Limb (tissue), 2 donors: ENCODE data around the gene RANBP3.
"Not testable (repeated sequence)": the region's sequence is repeated elsewhere in the genome, so short reads cannot be mapped to it uniquely, and the experiment has no call there.

Experiments used
- DNase-seq, 2 donors: peaks; one replicate each; pipeline ENCODE4 v3.0.0-alpha.2; 2016; ENCODE audit errors: extremely low spot score in 2 of 2

The RANBP3 gene

DNA sequence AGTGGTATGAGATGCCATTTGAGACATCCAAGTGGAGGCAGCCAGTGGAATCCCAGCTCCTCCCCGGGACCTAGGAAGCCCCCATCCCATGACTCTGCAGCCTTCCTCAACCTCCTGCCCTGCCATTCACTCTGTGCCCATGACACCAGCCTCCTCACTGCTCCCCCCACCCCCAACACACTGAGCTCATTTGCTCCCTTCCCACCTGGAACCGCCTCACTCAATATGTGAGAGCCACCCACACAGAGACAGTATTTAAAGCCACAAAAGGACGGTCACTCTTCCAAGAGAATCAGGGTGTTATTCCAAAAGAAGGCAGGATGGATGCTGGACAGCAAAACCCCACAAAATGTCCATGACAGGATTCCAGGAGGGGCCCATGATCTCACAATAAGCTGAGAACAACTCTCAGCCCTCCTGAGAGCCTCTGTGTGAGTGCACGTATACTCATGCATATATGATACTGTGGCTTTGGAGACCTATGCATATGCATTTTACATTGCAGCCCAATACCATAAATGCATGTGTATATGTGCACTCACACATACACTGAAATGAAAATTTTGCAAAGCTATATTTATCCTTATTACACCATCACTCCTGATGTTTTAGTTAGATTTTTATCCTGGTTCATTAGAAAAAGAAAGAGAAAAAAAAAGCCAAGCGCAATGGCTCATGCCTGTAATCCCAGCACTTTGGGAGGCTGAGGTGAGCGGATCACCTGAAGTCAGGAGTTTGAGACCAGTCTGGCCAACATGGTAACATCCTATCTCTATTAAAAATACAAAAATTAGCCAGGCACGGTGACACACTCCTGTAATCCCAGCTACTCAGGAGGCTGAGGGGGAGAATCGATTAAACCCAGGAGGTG, 10.8 kb upstream of the RANBP3 start:
- DNase-seq = no peak

DNA sequence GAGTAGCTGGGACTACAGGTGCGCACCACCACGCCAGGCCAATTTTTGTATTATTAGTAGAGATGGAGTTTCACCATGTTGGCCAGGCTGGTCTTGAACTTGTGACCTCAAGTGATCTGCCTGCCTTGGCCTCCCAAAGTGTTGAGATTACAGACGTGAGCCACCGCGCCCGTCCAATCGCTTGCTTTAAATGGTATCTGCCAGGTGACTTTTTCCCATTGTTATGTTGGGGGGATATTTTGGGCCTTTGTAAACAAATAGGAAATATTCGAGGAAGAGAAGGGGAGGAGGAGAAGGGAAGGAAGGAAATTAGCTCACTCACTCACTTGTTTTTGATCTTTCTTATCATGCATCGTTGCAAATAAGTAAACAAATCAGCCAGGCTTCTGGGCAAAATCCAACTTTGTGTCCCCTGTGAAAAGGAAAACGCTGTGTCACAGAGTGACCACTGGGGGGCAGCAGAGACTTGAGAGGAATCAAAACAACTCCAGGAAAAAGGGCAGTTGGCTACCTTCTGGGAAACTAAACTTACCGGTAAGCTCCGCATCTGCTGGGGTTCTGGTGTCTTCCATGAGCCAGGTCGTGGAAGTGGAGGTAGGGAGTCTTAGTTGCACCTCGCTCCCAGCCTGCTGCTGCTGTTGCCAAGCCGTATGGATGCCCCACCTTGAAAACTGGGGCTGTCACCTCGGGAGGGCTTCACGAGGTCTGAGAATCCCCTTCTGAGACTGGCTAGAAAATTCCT, 9.3 kb upstream of the RANBP3 start:
- DNase-seq = peak; percentile 85 to 89

DNA sequence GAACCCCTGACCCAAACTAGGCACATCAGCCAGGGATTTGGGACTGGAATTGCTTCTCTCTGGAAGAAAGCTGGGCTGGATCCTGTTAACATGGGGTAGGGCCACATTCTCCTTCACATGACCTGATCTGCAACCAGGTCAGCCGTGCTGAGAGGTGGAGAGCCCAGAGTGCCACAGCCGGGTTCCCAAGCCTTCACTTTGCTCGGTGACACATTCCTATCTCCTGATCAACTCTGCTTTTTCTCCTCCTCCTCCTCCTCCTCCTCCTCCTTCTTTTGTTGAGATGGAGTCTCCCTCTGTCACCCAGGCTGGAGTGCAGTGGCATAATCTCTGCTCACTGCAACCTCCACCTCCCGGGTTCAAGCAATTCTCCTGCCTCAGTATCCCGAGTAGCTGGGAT, 7.9 kb upstream of the RANBP3 start:
- DNase-seq = not testable (repeated sequence)

DNA sequence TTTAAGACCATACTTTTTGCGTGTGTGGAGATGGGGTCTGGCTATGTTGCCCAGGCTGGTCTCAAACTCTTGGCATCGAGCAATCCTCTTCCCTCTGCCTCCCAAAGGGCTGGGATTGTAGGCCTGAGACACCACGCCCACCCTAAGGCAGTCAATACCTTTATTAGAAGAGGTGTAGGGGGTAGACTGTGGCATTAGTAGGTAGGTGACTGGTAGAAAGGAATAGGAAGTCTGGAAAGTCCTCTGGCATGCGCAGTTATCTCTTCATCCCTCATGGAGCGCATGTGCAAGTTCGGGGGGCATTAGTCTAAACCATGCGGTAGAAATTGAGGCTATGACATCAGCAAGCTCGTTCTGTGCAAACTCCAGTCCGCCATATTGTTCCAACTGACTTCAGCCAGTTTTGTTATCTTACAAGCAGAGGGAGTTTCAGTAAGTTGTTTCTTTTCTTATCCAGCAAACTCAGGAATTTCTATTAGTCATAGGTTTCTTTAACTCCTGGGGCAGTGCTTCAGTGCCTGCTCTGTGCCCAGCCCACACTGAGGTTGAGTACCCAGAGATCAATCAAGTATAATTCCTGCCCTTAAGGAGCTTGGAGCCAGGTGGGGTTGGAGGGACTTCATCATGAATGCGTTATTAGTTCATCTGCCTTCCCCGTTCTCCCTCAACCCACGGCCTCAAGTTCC, 7.3 kb upstream of the RANBP3 start:
- no peak for DNase-seq

DNA sequence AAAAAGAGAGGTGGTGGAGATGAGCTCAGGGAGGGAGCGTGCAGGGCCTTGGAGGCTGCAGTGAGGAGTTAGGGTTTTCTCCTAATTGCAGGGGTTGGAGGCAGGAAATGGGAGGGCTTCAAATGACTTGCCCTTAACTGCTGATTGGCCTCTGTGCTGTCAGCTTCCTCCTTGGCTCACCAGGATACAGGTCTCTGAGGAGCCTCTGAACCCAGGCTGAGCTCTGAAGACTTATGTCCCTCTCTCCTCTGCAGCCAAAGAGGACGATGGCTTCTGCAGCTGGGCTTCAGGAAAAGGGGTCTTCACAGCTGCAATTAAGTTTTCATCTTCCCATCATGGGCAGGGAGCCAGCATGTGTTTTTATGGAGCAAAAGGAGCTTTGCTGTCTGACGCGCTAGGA, 6.7 kb upstream of the RANBP3 start:
- no peak for DNase-seq

DNA sequence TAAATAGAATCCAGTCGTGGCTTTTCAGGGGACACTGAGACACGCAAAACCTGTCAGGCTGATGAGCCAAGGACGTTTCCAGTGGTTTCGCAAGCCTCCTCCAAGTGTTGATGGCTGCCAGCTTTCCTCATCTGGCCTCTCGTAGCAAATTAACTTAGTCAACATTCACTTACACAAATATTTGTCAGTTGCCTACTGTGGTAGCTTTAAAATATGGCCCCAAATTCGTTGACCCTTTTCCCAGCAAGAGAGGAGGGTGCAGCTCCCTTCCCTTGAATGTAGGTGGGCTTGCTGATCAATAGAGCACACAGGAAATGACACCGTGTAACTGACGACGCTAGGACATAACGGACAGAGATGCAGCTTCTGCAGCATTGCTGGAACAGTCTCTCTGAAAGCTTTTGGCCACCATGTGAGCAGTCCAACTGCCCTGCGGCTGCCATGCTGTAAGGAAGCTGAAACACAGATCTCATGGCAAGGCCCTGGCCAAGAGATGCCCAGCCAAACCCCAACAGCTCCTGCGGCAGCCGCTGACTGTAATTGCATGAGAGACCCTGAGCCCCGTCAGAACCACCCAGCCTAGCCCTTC, 5.5 kb upstream of the RANBP3 start:
- DNase-seq = no peak

DNA sequence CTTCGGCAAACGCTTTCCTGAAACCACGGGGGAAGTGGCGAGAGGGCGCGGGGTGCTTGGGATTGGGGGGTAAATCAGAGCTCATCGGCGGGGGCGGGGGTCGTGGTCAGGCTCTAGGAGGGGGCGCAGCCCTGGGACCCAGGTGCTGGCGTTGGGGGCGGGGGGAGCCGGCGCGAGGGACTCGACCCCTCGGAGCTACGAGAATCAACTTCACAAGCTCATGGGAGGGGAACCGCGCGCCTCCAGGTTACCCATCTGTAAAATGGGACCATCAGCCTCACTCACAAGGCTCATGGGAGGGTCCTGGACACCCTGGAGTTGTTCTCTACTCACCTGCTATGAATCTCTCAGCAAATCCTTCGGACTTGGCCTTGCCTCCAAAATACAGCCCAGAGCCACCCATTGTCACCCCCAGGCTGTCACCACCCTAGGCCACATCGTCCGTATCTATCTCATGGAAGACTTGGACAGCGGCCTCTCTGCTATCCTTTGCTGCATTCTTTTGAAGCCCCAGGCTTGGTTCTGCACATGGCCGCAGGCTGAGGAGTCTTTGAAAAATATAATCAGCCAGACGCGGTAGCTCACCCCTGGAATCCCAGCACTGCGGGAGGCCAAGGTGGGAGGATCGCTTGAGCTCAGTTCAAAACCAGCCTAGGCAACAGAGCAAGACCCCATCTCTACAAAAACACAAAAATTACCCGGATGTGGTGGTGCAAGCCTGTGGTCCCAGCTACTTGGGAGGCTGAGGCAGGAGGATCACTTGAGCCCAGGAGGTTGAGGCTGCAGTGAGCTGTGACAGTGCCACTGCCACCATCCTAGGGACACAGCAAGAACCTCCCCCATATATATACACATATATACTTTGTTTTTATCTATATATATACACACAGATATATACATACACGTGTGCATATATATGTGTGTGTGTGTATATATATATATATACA, 939 bp upstream of the RANBP3 start:
- no peak for DNase-seq

DNA sequence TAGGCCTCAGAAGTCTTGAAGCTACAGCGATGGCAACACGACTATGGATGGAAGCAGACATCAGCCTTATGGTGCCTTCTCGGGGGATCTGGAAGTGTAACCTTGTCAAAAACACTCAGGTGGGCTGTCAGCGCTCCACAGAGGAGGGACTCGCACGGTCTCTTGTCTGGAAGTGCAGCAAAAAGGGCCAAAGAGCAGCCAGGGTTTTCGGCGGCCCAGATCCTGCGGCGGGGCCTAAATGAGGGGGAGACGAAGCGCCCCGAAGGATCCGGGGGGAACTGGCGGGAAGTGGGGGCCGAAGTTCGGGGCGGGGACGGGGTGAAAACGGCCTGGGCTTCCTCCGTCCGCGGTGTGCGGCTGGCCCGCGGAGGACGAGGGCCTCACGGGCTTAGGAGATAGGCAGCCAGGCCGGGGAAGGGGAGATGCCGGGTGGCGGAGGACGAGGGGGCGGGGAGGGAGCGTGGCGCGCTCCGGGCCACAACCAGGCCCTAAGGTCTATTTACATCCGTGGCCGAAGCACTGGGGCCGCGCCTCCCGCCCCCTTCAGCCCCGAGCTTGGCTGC, 637 bp downstream of the RANBP3 start:
- DNase-seq = no peak

DNA sequence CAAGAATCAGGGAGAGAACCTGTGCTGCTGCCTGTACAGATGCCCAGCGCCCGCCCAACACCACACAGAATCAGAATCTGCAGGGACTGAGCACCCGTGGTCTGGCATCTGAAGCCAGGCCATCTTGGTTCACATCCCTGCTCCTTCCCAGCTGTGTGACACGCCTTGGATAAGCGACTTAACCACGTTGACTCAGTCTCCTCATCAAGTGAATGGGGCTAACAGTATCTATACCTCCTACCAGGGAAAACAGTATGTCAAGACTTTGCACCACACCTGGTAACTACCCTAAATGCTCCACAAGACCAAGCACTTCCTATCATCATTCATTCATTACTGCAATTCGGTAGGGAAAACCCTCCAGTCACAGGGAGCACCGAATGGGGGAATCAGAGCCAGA, 1.2 kb downstream of the RANBP3 start:
- DNase-seq = no peak

DNA sequence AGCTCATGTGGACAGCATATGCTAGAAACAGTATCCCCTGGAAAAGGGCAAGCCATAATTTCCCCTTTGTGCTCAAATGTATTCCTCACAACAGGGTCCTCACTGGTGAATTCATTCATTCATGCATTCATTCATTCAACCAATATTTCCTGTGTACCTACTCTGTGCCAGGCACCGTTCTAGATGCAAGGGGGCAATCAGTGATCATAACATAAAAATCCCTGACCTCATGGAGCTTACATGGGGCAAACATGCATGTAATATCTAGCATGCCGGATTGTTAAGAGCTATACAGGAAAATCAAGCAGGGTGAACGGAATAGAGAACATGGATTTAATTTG, 2.6 kb downstream of the RANBP3 start:
- DNase-seq = no peak

DNA sequence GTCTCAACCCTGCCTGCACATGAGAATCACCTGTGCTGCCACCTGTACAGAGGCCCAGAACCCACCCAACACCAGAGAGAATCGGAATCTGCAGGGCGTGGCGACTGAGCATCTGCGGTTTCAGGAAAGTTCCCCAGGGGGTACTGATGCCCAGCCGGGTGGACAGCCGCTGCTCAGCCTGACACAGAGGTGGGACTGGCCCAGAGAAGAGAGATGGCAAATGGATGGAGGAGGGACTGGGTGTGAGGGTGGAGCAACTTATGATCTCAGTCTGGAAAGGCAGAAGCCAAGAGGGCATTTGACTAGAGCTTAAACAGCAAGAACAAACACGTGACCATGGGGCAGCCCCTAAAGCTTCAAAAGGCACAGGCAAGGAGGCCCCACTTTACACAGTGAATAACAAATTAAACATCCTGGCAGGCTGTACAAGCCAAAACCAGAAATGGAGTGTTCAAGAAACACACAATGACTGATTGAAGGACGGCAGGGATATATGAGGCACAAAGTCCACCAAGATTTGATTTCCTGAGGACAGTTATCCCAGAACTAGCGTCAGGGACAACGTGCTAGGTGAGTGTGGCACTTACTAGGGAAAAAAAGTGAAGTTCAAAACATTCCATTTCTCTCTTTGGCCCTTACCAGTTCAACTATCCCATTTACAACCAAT, 3.1 kb downstream of the RANBP3 start:
- DNase-seq = no peak

DNA sequence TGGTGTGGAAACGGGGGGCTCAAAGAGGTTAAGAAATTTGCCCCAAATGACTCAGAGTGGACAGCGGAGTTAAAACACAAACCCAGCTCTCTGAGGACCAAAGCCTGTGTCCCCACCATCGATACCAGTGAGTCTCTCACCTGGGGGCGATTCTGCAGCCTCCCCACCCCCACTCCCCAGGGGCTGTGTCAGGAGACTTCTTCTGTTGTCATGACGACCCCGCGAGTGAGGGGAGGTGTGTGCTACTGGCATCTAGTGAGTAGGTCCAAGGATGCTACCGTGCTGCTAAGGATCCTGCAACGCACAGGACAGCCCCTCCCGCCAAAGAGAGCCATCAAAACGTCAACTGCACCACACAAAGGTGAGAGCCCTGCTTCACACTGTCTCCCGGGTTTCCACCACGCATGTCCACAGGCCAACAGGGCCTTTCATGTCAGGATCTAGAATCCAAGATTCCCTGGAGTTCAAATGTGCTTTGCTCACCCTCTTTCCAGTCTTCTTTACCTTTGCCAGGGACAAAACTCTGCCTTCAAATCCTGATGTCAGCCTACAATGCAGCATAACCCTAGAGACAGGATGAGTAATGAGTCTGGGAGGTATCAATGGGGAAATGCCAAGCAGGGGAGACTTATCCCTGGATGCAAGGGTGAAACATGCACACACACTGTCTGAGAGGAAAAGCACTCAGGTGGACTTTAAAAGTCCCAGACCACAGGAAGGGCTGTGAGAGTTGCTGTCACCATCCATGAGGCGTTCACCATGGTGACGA, 3.9 kb downstream of the RANBP3 start:
- no peak for DNase-seq

DNA sequence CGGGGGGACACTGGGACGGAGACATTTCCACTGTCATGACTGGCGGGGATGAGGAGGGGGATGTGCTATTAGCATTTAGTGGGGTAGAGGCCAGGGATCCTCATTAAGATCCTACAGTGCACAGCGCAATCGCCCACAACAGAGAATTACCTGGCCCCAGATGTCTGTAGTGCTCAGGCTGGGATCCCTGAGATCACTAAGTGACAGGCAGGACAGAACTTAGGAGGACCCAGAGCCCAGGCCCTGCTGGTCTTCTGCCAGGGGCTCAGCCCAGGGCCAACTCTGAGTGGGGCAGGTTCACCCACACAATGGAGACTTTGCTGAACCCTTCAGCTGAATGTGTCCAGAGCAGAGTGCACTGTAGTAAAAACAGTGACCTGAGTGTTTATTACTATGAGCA, 4.6 kb downstream of the RANBP3 start:
- DNase-seq = no peak

DNA sequence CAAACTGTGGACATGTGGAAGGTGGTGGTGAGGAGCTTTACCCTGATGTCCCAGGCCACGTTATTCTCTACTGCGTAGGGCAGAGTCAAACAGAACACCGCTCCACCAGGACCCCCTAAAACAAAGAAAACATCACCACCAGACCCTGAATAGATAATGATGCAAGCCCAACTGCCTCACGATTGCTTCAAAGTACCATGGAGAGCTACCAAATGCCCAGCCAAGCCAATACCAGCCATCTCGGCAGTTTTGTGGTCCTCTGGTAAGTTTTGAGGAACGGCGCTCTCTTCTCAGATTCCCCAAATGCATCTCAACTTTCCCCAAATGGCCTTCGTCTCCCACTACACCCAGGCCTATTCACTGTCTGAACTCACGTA, 5.6 kb downstream of the RANBP3 start:
- DNase-seq = no peak

DNA sequence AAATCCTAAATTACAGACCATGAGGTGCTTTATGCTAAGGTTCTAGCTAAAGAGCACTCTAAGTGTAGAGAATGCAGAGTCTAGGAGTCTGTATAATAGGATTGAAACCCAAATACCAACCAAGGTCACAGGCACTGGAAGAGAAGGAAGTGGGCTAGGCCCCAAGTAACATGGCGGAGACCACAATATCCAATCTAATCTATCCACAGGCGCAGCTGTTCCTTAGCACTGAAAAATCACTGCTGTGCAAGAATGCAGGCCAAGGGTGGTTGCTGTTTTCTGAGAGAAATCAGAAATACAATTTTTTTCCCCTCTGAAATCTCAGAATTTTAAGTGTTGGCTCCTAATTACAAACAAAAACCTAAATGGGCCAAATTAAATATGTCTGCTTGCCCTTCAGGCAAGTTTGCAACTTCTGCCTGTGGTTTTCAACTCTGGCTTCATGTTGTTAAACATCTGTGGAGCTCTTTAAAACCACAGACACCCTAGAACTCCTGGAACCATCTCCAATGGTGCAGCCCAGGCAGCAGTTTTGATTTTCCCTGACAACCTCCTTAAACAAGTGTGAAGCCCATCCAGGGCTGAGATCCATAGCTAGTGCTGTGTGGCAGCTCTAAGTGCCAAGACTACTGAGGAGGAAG, 6.1 kb downstream of the RANBP3 start:
- no peak for DNase-seq

DNA sequence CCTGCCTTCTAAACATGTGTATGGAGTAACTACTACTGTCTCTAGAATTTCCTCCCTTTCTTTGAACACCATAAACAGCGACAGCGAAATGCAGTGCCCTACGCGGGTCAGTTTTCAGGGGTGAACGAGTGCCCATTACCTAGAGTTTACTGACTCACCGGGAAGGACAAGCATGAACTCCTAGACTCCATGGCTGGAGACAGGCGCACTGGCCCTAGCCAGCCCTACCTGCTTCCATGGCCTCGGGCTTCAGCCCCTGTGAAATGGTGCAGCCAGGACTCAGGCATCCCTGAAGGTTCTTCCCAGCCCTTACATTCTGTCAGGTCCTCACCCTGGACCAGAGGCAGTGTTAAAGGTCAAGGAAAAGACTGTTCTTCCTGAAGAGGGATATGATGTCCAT, 8.5 kb downstream of the RANBP3 start:
- DNase-seq = no peak

DNA sequence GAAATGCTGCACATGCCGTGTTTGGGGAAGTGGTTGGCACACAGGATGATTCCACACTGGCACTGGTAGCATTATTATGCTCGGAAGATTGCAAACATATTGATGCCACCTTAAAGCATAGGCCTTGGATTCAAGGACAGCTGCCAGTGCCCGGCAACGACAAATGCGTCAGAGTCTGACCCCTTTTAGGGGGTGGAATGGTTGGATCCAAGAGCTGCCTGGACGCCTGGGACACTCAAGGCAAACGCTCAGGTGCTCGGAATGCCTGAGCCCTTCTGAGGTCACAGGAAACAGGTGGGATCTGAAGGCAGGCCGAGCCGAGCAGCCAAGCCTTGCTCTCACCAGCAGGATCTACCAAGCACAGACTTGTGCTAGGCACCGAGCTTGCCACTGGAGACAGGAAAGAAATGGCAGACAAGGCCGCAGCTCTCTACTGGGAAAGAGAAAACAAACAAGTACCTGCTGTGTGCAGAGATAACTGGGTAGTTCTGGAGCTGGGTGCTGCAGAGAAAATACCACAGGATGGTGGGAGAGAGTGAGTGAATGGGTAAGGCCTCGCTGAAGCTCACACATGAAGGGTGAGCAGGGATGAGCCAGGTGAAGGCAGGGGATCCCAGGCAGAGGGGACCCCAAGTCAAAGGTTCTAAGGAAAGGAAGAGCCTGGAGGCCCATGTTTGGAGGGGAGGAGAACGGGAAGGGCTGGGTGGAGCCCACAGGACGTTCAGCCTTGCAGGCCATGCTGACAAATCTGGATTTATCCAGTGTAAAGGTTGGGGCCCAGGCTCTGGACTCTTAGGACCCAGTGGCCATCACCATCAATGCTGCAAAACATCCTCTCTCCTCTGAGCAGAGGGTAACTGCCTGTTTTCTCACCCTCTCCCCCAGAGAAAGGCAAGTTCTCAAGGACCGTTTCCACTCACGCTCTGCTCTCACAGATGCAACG, 9.2 kb downstream of the RANBP3 start:
- no peak for DNase-seq

DNA sequence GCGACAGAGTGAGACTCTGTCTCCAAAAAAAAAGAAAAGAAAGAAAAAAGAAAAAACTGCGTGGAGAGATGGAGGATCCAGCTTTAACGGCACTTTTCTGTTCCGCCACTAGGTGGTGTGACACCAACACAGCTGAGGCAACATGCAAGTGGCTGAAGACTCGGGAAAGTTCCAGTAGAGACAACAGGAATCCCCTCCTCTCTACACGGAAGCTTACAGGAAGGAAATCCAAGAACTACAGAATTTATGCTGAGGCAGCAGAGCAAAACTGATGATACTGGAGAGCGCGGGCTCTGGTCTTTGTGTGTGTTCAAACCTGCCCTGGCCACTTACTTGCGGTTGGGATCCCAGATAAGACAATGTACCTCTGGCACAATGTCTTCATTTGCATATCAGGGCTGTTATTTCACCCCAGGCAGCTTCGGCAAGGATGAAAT, 9.9 kb downstream of the RANBP3 start:
- peak; percentile 79 to 85 for DNase-seq
